ENCODE measurements around the gene GIT2. TPM values are rescaled to one million over a fixed set of nuclear protein-coding genes. Genes with fewer than 3 reads are reported as not detected.
"Not testable (repeated sequence)": the region's sequence is repeated elsewhere in the genome, so short reads cannot be mapped to it uniquely, and the experiment has no call there.

The GIT2 gene
- total RNA-seq, 1 experiment from 2014 or later: 21.7 TPM

DNA sequence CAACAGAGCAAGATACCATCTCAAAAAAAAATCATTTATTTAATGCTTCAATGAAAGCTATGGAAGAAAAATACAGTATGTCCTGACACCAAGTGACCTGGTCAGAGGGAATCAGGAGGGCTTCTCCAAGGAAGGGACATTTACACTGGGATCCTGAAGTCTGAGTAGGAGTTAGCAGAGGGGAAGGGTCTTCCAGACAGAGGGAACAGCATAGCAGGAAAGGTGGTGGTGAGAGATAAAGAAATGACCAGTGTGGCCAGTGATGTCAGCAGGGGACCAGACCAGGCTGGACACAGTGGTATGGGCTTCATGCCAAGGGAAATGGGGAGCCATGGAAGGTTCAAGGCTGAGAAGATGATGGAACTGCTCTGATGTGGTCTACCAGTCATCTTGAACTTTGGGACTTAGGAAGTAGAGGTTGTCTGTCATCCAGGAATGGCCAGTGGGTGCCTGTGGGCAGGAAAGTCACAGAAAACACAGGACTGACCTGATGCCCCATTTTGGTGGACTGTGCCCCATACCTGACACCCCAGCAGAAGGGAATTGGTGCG is 103.9 kb downstream of the GIT2 start:
- Mint-ChIP-seq H3K4me1 (peaks cover 6% of the 10 kb centered on the region), H3K4me3 (no peak overlapping the region), H3K9me3 (no peaks in the 10 kb centered on the region), H3K27ac (no peak overlapping the region), H3K27me3 (ENCODE audit: low read depth) (peaks cover 97% of the 10 kb centered on the region), H3K36me3 (no peaks in the 10 kb centered on the region)
- TF ChIP-seq, protein P1, sequence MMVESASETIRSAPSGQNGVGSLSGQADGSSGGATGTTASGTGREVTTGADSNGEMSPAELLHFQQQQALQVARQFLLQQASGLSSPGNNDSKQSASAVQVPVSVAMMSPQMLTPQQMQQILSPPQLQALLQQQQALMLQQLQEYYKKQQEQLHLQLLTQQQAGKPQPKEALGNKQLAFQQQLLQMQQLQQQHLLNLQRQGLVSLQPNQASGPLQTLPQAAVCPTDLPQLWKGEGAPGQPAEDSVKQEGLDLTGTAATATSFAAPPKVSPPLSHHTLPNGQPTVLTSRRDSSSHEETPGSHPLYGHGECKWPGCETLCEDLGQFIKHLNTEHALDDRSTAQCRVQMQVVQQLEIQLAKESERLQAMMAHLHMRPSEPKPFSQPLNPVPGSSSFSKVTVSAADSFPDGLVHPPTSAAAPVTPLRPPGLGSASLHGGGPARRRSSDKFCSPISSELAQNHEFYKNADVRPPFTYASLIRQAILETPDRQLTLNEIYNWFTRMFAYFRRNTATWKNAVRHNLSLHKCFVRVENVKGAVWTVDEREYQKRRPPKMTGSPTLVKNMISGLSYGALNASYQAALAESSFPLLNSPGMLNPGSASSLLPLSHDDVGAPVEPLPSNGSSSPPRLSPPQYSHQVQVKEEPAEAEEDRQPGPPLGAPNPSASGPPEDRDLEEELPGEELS (CRISPR knock-in tag; IDR thresholded peaks at IDR 0.05): no peak
- TF ChIP-seq JAZF1 (CRISPR knock-in tag; IDR thresholded peaks at IDR 0.05) (no peak), ZNF317 (CRISPR knock-in tag; IDR thresholded peaks at IDR 0.05; ENCODE audit: borderline replicate concordance, low read depth) (no peak), ZNF416 (CRISPR knock-in tag; IDR thresholded peaks at IDR 0.05) (no peak), NR3C1 (CRISPR knock-in tag; conservative IDR thresholded peaks at IDR 0.05; ENCODE audit: low read depth) (no peak), TEAD1 (CRISPR knock-in tag; IDR thresholded peaks at IDR 0.05) (no peak), TEAD4 (CRISPR knock-in tag; IDR thresholded peaks at IDR 0.05) (no peak), JUN (CRISPR knock-in tag; IDR thresholded peaks at IDR 0.05) (no peak)
- TF ChIP-seq, protein P2, sequence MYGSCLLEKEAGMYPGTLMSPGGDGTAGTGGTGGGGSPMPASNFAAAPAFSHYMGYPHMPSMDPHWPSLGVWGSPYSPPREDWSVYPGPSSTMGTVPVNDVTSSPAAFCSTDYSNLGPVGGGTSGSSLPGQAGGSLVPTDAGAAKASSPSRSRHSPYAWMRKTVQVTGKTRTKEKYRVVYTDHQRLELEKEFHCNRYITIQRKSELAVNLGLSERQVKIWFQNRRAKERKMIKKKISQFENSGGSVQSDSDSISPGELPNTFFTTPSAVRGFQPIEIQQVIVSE (CRISPR knock-in tag; IDR thresholded peaks at IDR 0.05; ENCODE audit: borderline replicate concordance): no peak
- TF ChIP-seq, protein P3, sequence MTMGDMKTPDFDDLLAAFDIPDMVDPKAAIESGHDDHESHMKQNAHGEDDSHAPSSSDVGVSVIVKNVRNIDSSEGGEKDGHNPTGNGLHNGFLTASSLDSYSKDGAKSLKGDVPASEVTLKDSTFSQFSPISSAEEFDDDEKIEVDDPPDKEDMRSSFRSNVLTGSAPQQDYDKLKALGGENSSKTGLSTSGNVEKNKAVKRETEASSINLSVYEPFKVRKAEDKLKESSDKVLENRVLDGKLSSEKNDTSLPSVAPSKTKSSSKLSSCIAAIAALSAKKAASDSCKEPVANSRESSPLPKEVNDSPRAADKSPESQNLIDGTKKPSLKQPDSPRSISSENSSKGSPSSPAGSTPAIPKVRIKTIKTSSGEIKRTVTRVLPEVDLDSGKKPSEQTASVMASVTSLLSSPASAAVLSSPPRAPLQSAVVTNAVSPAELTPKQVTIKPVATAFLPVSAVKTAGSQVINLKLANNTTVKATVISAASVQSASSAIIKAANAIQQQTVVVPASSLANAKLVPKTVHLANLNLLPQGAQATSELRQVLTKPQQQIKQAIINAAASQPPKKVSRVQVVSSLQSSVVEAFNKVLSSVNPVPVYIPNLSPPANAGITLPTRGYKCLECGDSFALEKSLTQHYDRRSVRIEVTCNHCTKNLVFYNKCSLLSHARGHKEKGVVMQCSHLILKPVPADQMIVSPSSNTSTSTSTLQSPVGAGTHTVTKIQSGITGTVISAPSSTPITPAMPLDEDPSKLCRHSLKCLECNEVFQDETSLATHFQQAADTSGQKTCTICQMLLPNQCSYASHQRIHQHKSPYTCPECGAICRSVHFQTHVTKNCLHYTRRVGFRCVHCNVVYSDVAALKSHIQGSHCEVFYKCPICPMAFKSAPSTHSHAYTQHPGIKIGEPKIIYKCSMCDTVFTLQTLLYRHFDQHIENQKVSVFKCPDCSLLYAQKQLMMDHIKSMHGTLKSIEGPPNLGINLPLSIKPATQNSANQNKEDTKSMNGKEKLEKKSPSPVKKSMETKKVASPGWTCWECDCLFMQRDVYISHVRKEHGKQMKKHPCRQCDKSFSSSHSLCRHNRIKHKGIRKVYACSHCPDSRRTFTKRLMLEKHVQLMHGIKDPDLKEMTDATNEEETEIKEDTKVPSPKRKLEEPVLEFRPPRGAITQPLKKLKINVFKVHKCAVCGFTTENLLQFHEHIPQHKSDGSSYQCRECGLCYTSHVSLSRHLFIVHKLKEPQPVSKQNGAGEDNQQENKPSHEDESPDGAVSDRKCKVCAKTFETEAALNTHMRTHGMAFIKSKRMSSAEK (CRISPR knock-in tag; IDR thresholded peaks at IDR 0.05; ENCODE audit: borderline replicate concordance): no peak
- TF ChIP-seq, protein P4, sequence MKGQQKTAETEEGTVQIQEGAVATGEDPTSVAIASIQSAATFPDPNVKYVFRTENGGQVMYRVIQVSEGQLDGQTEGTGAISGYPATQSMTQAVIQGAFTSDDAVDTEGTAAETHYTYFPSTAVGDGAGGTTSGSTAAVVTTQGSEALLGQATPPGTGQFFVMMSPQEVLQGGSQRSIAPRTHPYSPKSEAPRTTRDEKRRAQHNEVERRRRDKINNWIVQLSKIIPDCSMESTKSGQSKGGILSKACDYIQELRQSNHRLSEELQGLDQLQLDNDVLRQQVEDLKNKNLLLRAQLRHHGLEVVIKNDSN (CRISPR knock-in tag; IDR thresholded peaks at IDR 0.05): no peak
- TF ChIP-seq, protein P5, sequence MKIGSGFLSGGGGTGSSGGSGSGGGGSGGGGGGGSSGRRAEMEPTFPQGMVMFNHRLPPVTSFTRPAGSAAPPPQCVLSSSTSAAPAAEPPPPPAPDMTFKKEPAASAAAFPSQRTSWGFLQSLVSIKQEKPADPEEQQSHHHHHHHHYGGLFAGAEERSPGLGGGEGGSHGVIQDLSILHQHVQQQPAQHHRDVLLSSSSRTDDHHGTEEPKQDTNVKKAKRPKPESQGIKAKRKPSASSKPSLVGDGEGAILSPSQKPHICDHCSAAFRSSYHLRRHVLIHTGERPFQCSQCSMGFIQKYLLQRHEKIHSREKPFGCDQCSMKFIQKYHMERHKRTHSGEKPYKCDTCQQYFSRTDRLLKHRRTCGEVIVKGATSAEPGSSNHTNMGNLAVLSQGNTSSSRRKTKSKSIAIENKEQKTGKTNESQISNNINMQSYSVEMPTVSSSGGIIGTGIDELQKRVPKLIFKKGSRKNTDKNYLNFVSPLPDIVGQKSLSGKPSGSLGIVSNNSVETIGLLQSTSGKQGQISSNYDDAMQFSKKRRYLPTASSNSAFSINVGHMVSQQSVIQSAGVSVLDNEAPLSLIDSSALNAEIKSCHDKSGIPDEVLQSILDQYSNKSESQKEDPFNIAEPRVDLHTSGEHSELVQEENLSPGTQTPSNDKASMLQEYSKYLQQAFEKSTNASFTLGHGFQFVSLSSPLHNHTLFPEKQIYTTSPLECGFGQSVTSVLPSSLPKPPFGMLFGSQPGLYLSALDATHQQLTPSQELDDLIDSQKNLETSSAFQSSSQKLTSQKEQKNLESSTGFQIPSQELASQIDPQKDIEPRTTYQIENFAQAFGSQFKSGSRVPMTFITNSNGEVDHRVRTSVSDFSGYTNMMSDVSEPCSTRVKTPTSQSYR (CRISPR knock-in tag; IDR thresholded peaks at IDR 0.05): no peak
- TF ChIP-seq, protein P6, sequence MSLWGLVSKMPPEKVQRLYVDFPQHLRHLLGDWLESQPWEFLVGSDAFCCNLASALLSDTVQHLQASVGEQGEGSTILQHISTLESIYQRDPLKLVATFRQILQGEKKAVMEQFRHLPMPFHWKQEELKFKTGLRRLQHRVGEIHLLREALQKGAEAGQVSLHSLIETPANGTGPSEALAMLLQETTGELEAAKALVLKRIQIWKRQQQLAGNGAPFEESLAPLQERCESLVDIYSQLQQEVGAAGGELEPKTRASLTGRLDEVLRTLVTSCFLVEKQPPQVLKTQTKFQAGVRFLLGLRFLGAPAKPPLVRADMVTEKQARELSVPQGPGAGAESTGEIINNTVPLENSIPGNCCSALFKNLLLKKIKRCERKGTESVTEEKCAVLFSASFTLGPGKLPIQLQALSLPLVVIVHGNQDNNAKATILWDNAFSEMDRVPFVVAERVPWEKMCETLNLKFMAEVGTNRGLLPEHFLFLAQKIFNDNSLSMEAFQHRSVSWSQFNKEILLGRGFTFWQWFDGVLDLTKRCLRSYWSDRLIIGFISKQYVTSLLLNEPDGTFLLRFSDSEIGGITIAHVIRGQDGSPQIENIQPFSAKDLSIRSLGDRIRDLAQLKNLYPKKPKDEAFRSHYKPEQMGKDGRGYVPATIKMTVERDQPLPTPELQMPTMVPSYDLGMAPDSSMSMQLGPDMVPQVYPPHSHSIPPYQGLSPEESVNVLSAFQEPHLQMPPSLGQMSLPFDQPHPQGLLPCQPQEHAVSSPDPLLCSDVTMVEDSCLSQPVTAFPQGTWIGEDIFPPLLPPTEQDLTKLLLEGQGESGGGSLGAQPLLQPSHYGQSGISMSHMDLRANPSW (CRISPR knock-in tag; conservative IDR thresholded peaks at IDR 0.05; ENCODE audit: low read depth): no peak
- TF ChIP-seq, protein P7, sequence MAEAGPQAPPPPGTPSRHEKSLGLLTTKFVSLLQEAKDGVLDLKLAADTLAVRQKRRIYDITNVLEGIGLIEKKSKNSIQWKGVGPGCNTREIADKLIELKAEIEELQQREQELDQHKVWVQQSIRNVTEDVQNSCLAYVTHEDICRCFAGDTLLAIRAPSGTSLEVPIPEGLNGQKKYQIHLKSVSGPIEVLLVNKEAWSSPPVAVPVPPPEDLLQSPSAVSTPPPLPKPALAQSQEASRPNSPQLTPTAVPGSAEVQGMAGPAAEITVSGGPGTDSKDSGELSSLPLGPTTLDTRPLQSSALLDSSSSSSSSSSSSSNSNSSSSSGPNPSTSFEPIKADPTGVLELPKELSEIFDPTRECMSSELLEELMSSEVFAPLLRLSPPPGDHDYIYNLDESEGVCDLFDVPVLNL (CRISPR knock-in tag; IDR thresholded peaks at IDR 0.05; ENCODE audit: borderline replicate concordance, low read depth): no peak
- no peak for DNase-seq (ENCODE audit: low spot score)
- ChIA-PET POLR2A (no interaction called here), CTCF (interaction anchor here (1.0 kb wide), 1 partner anchor 19 kb away, joined by 6 read pairs; no protein-coding TSS in a partner anchor)
- no peak for ATAC-seq

DNA sequence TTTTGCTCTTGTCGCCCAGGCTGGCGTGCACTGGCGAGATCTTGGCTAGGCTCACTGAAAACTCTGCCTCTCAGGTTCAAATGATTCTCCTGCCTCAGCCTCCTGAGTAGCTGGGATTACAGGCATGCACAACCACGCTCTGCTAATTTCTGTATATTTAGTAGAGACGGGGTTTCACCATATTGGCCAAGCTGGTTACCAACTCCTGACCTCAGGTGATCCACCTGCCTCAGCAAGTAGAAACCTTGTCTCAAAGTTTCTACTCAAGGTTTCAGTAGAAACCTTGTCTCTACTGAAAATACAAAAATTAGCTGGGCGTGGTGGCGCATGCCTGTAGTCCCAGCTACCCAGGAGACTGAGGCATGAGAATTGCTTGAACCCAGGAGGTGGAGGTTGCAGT is 104.4 kb downstream of the GIT2 start:
- H3K4me3 Mint-ChIP-seq; CTCF ChIA-PET; DNase-seq (ENCODE audit: low spot score); H3K4me1 Mint-ChIP-seq; H3K9me3 Mint-ChIP-seq; ATAC-seq; POLR2A ChIA-PET; H3K27ac Mint-ChIP-seq; H3K36me3 Mint-ChIP-seq: not testable (repeated sequence)
- peaks cover 97% of the 10 kb centered on the region for H3K27me3 Mint-ChIP-seq (ENCODE audit: low read depth)

All from WTC11 (cell line).